ENCODE data around the gene NFIX. TPM values are rescaled to one million over a fixed set of nuclear protein-coding genes. Genes with fewer than 3 reads are reported as not detected.

The NFIX gene
- total and polyA plus RNA-seq, 2 of the 13 experiments (the other 11 are each of a cell fraction or from before 2014, with no cell fraction given), result 3.4 to 5.4 TPM

DNA sequence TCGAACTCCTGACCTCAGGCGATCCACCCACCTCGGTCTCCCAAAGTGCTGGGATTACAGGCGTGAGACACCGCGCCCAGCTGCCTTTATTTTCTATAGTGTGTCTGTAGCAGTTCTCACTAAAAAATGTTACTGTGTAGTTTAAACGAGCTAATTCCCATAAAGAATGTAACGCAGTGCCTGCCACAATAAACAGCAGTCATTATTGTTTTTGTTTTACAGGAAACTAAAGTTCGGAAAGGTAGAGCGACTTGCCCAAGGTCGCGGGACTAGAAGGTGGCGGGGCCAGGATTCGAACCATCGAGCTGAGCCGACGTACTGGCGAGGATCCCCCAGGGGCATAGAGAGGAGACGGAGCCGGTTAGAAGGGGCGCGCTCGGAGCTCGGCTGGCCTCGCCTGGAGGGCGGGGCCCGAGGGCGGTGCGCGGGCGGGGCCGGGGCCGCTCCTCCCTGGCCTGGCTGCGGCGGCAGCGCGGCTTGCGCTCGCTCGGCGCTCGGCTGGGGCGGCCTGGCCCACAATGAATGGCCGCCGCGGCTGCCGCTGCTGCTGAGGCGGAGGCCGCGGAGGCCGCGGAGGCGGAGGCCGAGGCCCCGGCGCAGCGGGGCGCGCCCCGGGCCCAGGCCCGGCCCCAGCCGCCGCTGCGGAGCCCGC lies 122.6 kb downstream of the NFIX start, which contains the start of gene NACC1 (continued):
- TF ChIP-seq, protein P1, sequence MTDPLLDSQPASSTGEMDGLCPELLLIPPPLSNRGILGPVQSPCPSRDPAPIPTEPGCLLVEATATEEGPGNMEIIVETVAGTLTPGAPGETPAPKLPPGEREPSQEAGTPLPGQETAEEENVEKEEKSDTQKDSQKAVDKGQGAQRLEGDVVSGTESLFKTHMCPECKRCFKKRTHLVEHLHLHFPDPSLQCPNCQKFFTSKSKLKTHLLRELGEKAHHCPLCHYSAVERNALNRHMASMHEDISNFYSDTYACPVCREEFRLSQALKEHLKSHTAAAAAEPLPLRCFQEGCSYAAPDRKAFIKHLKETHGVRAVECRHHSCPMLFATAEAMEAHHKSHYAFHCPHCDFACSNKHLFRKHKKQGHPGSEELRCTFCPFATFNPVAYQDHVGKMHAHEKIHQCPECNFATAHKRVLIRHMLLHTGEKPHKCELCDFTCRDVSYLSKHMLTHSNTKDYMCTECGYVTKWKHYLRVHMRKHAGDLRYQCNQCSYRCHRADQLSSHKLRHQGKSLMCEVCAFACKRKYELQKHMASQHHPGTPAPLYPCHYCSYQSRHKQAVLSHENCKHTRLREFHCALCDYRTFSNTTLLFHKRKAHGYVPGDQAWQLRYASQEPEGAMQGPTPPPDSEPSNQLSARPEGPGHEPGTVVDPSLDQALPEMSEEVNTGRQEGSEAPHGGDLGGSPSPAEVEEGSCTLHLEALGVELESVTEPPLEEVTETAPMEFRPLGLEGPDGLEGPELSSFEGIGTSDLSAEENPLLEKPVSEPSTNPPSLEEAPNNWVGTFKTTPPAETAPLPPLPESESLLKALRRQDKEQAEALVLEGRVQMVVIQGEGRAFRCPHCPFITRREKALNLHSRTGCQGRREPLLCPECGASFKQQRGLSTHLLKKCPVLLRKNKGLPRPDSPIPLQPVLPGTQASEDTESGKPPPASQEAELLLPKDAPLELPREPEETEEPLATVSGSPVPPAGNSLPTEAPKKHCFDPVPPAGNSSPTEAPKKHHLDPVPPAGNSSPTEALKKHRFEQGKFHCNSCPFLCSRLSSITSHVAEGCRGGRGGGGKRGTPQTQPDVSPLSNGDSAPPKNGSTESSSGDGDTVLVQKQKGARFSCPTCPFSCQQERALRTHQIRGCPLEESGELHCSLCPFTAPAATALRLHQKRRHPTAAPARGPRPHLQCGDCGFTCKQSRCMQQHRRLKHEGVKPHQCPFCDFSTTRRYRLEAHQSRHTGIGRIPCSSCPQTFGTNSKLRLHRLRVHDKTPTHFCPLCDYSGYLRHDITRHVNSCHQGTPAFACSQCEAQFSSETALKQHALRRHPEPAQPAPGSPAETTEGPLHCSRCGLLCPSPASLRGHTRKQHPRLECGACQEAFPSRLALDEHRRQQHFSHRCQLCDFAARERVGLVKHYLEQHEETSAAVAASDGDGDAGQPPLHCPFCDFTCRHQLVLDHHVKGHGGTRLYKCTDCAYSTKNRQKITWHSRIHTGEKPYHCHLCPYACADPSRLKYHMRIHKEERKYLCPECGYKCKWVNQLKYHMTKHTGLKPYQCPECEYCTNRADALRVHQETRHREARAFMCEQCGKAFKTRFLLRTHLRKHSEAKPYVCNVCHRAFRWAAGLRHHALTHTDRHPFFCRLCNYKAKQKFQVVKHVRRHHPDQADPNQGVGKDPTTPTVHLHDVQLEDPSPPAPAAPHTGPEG (CRISPR knock-in tag; IDR thresholded peaks at IDR 0.05), result 0 out of 2 replicates have a peak, but pooled peaks have one; percentile 9
- TF ChIP-seq SAP130 (CRISPR knock-in tag; IDR thresholded peaks at IDR 0.05; ENCODE audit: low read depth), result peak; percentile 77
- TF ChIP-seq ZSCAN25 (CRISPR knock-in tag; IDR thresholded peaks at IDR 0.05), result 0 out of 2 replicates have a peak, but pooled peaks have one; percentile 61
- TF ChIP-seq, protein P2, sequence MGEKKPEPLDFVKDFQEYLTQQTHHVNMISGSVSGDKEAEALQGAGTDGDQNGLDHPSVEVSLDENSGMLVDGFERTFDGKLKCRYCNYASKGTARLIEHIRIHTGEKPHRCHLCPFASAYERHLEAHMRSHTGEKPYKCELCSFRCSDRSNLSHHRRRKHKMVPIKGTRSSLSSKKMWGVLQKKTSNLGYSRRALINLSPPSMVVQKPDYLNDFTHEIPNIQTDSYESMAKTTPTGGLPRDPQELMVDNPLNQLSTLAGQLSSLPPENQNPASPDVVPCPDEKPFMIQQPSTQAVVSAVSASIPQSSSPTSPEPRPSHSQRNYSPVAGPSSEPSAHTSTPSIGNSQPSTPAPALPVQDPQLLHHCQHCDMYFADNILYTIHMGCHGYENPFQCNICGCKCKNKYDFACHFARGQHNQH (CRISPR knock-in tag; IDR thresholded peaks at IDR 0.05), result no peak
- TF ChIP-seq, protein P3, sequence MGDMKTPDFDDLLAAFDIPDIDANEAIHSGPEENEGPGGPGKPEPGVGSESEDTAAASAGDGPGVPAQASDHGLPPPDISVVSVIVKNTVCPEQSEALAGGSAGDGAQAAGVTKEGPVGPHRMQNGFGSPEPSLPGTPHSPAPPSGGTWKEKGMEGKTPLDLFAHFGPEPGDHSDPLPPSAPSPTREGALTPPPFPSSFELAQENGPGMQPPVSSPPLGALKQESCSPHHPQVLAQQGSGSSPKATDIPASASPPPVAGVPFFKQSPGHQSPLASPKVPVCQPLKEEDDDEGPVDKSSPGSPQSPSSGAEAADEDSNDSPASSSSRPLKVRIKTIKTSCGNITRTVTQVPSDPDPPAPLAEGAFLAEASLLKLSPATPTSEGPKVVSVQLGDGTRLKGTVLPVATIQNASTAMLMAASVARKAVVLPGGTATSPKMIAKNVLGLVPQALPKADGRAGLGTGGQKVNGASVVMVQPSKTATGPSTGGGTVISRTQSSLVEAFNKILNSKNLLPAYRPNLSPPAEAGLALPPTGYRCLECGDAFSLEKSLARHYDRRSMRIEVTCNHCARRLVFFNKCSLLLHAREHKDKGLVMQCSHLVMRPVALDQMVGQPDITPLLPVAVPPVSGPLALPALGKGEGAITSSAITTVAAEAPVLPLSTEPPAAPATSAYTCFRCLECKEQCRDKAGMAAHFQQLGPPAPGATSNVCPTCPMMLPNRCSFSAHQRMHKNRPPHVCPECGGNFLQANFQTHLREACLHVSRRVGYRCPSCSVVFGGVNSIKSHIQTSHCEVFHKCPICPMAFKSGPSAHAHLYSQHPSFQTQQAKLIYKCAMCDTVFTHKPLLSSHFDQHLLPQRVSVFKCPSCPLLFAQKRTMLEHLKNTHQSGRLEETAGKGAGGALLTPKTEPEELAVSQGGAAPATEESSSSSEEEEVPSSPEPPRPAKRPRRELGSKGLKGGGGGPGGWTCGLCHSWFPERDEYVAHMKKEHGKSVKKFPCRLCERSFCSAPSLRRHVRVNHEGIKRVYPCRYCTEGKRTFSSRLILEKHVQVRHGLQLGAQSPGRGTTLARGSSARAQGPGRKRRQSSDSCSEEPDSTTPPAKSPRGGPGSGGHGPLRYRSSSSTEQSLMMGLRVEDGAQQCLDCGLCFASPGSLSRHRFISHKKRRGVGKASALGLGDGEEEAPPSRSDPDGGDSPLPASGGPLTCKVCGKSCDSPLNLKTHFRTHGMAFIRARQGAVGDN (CRISPR knock-in tag; IDR thresholded peaks at IDR 0.05), result peak; percentile 25; the same call in 1 of the 2 replicates
- no peak for TF ChIP-seq HMG20A (CRISPR knock-in tag; IDR thresholded peaks at IDR 0.05; ENCODE audit: borderline replicate concordance)
- TF ChIP-seq, protein P4, sequence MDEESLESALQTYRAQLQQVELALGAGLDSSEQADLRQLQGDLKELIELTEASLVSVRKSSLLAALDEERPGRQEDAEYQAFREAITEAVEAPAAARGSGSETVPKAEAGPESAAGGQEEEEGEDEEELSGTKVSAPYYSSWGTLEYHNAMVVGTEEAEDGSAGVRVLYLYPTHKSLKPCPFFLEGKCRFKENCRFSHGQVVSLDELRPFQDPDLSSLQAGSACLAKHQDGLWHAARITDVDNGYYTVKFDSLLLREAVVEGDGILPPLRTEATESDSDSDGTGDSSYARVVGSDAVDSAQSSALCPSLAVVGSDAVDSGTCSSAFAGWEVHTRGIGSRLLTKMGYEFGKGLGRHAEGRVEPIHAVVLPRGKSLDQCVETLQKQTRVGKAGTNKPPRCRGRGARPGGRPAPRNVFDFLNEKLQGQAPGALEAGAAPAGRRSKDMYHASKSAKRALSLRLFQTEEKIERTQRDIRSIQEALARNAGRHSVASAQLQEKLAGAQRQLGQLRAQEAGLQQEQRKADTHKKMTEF (CRISPR knock-in tag; IDR thresholded peaks at IDR 0.05), result peak; percentile 52; the same call in 1 of the 2 replicates
- peak; percentile 21; the same call in 1 of the 2 replicates for TF ChIP-seq KDM2A (CRISPR knock-in tag; IDR thresholded peaks at IDR 0.05; ENCODE audit: borderline replicate concordance, low read depth)
- no peak for TF ChIP-seq RXRA (CRISPR knock-in tag; IDR thresholded peaks at IDR 0.05)
- TF ChIP-seq, protein P5, sequence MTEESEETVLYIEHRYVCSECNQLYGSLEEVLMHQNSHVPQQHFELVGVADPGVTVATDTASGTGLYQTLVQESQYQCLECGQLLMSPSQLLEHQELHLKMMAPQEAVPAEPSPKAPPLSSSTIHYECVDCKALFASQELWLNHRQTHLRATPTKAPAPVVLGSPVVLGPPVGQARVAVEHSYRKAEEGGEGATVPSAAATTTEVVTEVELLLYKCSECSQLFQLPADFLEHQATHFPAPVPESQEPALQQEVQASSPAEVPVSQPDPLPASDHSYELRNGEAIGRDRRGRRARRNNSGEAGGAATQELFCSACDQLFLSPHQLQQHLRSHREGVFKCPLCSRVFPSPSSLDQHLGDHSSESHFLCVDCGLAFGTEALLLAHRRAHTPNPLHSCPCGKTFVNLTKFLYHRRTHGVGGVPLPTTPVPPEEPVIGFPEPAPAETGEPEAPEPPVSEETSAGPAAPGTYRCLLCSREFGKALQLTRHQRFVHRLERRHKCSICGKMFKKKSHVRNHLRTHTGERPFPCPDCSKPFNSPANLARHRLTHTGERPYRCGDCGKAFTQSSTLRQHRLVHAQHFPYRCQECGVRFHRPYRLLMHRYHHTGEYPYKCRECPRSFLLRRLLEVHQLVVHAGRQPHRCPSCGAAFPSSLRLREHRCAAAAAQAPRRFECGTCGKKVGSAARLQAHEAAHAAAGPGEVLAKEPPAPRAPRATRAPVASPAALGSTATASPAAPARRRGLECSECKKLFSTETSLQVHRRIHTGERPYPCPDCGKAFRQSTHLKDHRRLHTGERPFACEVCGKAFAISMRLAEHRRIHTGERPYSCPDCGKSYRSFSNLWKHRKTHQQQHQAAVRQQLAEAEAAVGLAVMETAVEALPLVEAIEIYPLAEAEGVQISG (CRISPR knock-in tag; IDR thresholded peaks at IDR 0.05), result peak; percentile 98
